H1 (cell line): ENCODE results near the gene NR2C2AP. TPM values are rescaled to one million over a fixed set of nuclear protein-coding genes. Genes with fewer than 3 reads are reported as not detected.

Experiments used
- ATF3 ChIP-seq: IDR thresholded peaks from 2 replicates; pipeline ENCODE4 v1.6.1; 2011; ENCODE audit warnings: low read depth, mild to moderate bottlenecking, low read length; ENCODE audit not compliant: insufficient read depth
- BRCA1 ChIP-seq: IDR thresholded peaks from 2 replicates; pipeline ENCODE4 v1.6.1; 2012; ENCODE audit warnings: low read depth, low read length, improper control_type of control experiment
- E2F6 ChIP-seq: IDR thresholded peaks from 2 replicates; pipeline ENCODE4 v1.6.1; 2012; ENCODE audit warnings: inconsistent platforms
- EP300 ChIP-seq, 2 experiments: IDR thresholded peaks; 1 replicate in 1 of 2; 2 replicates in 1 of 2; pipeline ENCODE4 v1.6.1; 2011 to 2012; ENCODE audit warnings: low read depth in 2 of 2, low read length in 2 of 2, mild to moderate bottlenecking in 2 of 2, borderline replicate concordance in 1 of 2, inconsistent platforms in 1 of 2, moderate library complexity in 1 of 2
- FOSL1 ChIP-seq: IDR thresholded peaks from 2 replicates; pipeline ENCODE4 v1.6.1; 2011; ENCODE audit warnings: mild to moderate bottlenecking, low read depth, low read length, moderate library complexity; ENCODE audit not compliant: insufficient read depth
- RXRA ChIP-seq: IDR thresholded peaks from 2 replicates; pipeline ENCODE4 v1.6.1; 2011; ENCODE audit warnings: low read depth, mild to moderate bottlenecking, low read length, moderate library complexity; ENCODE audit not compliant: insufficient read depth
- polyA plus RNA-seq, 7 experiments: library from polyadenylated mRNA; depleted of rRNA in 3 of 7; stranded (reverse) in 5 of 7; unstranded in 2 of 7; fragments of >200 nt in 5 of 7; fragments of 200-250 nt in 2 of 7; gene quantifications; 1 replicate in 5 of 7; 2 replicates in 1 of 7; 4 replicates in 1 of 7; pipeline versions ENCODE4 v1.2.1 to v1.2.3, GENCODE V29; 2011 to 2013; ENCODE audit warnings: missing spikeins in 2 of 7, mixed read lengths in 2 of 7
- total RNA-seq: library from RNA; stranded (reverse); fragmentation: NEBNext Ultra II Directional; extraction: Animal tissue kit (Norgen Biotek cat#: 25700); gene quantifications from 2 replicates; pipeline ENCODE4 v1.2.1, GENCODE V29; 2021

NR2C2AP gene
- total and polyA plus RNA-seq, 2 of the 8 experiments (the other 6 are each of a cell fraction or from before 2014, with no cell fraction given), result 16.4 to 20.5 TPM

- TF ChIP-seq E2F6 (no peak), RXRA (no peak), EP300 (IDR thresholded peaks at IDR 0.05; ENCODE audit: borderline replicate concordance in 1 of 2, low read depth in 2 of 2, low read length in 2 of 2) (no peak), FOSL1 (no peak), BRCA1 (no peak), ATF3 (no peak)
- TF ChIP-seq, all 59 proteins: peak for 0
Measured at GRCh38 chr19:19227217-19227616, 24.0 kb upstream of the NR2C2AP start (continued).
